SK-N-SH (cell line): ENCODE measurements around the gene DEGS2. TPM values are rescaled to one million over a fixed set of nuclear protein-coding genes. Genes with fewer than 3 reads are reported as not detected.

ENCODE experiments used
- CHD2 ChIP-seq: fragments of 150-350 bp; IDR thresholded peaks from 2 replicates; pipeline ENCODE4 v1.6.1; 2018; ENCODE audit warnings: low read length; ENCODE audit not compliant: partially characterized antibody
- FOXM1 ChIP-seq: IDR thresholded peaks from 2 replicates; pipeline ENCODE4 v1.4.0; 2012; ENCODE audit warnings: low read depth, mild to moderate bottlenecking
- MEF2A ChIP-seq: IDR thresholded peaks from 2 replicates; pipeline ENCODE4 v1.4.0; 2012; ENCODE audit warnings: low read depth, borderline replicate concordance
- NFIC ChIP-seq: IDR thresholded peaks from 2 replicates; pipeline ENCODE4 v1.4.0; 2012; ENCODE audit warnings: borderline replicate concordance
- RAD21 ChIP-seq: IDR thresholded peaks from 2 replicates; pipeline ENCODE4 v1.6.1; 2012; ENCODE audit warnings: mild to moderate bottlenecking, low read length
- RCOR1 ChIP-seq: fragments of 150-350 bp; IDR thresholded peaks from 2 replicates; pipeline ENCODE4 v1.6.1; 2017; ENCODE audit warnings: antibody characterized with exemption, low read length
- SIN3A ChIP-seq: IDR thresholded peaks from 2 replicates; pipeline ENCODE4 v1.6.1; 2012; ENCODE audit warnings: low read depth, mild to moderate bottlenecking, low read length, moderate library complexity, borderline replicate concordance
- SMC3 ChIP-seq: IDR thresholded peaks from 2 replicates; pipeline ENCODE4 v1.6.1; 2012; ENCODE audit warnings: low read depth, low read length, improper control_type of control experiment
- TCF12 ChIP-seq: IDR thresholded peaks from 2 replicates; pipeline ENCODE4 v1.4.0; 2012
- YY1 ChIP-seq: IDR thresholded peaks from 2 replicates; pipeline ENCODE4 v1.4.0; 2012; ENCODE audit warnings: low read depth, mild to moderate bottlenecking
- polyA plus RNA-seq, 3 experiments: library from polyadenylated mRNA; depleted of rRNA; stranded (reverse); fragments of >200 nt; gene quantifications; 2 replicates each; pipeline ENCODE4 v1.2.3, GENCODE V29; 2012
- TF ChIP-seq, protein P1 (sequence below): fragments of 200-600 bp; sonication (generic); IDR thresholded peaks from 2 replicates; pipeline ENCODE4 v1.6.1; 2017; ENCODE audit warnings: antibody characterized with exemption, mild to moderate bottlenecking, moderate library complexity
- TF ChIP-seq, protein P2 (sequence below): IDR thresholded peaks from 2 replicates; pipeline ENCODE4 v1.4.0; 2012; ENCODE audit warnings: low read depth
- TF ChIP-seq, protein P3 (sequence below): fragments of 150-350 bp; IDR thresholded peaks from 2 replicates; pipeline ENCODE4 v1.6.1; 2017; ENCODE audit warnings: antibody characterized with exemption, low read length, low read depth, borderline replicate concordance
- TF ChIP-seq, protein P4 (sequence below): IDR thresholded peaks from 2 replicates; pipeline ENCODE4 v1.6.1; 2012; ENCODE audit warnings: mild to moderate bottlenecking, low read depth, low read length, moderate library complexity
- TF ChIP-seq, protein P5 (sequence below): IDR thresholded peaks from 2 replicates; pipeline ENCODE4 v1.4.0; 2012; ENCODE audit warnings: low read depth, borderline replicate concordance

The DEGS2 gene
- polyA plus RNA-seq, 1 of the 3 experiments (the other 2 are of a cell fraction), result 0.02 TPM

DNA sequence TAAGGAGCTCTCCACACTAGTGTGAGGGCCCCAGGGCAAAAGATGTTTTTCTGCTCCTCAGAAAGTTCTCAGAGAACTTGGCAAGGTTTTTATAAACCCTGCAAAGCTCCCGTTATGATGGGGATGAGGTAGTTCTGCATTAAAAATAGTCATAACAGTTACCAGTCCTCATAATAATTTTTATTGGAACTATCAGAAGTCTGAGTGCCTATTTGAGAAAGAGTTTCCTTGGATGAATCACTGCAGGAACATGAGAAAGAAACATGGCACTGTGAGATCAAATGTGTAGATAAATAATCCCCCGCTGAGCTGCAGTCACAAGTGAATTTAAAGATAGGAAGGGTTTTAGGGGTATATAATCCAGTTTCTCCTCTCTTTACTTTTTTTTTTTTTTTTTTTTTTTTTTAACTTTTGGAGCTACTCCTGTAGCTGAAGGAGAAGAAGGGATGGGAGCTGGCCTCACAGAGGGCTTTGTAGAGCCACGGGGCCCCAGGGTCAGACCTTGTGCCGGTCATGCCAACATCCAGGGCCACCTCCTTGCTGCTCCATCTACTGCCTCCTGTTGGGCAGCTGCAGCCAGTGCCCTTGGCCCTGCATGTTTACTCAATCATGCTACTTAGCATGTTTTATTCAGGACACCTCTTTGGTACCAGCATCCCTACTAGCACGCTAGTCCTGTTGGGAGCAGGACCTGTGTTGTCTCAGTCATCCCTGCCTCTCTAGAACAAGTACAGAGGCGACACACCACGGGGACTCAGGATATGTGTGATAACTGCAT lies 54.7 kb downstream of the DEGS2 start (continued):
- TF ChIP-seq, protein P1, sequence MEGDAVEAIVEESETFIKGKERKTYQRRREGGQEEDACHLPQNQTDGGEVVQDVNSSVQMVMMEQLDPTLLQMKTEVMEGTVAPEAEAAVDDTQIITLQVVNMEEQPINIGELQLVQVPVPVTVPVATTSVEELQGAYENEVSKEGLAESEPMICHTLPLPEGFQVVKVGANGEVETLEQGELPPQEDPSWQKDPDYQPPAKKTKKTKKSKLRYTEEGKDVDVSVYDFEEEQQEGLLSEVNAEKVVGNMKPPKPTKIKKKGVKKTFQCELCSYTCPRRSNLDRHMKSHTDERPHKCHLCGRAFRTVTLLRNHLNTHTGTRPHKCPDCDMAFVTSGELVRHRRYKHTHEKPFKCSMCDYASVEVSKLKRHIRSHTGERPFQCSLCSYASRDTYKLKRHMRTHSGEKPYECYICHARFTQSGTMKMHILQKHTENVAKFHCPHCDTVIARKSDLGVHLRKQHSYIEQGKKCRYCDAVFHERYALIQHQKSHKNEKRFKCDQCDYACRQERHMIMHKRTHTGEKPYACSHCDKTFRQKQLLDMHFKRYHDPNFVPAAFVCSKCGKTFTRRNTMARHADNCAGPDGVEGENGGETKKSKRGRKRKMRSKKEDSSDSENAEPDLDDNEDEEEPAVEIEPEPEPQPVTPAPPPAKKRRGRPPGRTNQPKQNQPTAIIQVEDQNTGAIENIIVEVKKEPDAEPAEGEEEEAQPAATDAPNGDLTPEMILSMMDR, result peak; percentile 47
- TF ChIP-seq, protein P2, sequence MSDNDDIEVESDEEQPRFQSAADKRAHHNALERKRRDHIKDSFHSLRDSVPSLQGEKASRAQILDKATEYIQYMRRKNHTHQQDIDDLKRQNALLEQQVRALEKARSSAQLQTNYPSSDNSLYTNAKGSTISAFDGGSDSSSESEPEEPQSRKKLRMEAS, result 0 out of 2 replicates have a peak, but pooled peaks have one; percentile 31
- TF ChIP-seq RAD21 (no peak), TCF12 (peak; percentile 81), NFIC (peak; percentile 70), SIN3A (no peak), YY1 (peak; percentile 73; the same call in 1 of the 2 replicates), CHD2 (no peak), SMC3 (no peak), RCOR1 (no peak), FOXM1 (no peak), MEF2A (peak; percentile 55; the same call in 1 of the 2 replicates)
- TF ChIP-seq, protein P3, sequence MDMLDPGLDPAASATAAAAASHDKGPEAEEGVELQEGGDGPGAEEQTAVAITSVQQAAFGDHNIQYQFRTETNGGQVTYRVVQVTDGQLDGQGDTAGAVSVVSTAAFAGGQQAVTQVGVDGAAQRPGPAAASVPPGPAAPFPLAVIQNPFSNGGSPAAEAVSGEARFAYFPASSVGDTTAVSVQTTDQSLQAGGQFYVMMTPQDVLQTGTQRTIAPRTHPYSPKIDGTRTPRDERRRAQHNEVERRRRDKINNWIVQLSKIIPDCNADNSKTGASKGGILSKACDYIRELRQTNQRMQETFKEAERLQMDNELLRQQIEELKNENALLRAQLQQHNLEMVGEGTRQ, result no peak
- TF ChIP-seq, protein P4, sequence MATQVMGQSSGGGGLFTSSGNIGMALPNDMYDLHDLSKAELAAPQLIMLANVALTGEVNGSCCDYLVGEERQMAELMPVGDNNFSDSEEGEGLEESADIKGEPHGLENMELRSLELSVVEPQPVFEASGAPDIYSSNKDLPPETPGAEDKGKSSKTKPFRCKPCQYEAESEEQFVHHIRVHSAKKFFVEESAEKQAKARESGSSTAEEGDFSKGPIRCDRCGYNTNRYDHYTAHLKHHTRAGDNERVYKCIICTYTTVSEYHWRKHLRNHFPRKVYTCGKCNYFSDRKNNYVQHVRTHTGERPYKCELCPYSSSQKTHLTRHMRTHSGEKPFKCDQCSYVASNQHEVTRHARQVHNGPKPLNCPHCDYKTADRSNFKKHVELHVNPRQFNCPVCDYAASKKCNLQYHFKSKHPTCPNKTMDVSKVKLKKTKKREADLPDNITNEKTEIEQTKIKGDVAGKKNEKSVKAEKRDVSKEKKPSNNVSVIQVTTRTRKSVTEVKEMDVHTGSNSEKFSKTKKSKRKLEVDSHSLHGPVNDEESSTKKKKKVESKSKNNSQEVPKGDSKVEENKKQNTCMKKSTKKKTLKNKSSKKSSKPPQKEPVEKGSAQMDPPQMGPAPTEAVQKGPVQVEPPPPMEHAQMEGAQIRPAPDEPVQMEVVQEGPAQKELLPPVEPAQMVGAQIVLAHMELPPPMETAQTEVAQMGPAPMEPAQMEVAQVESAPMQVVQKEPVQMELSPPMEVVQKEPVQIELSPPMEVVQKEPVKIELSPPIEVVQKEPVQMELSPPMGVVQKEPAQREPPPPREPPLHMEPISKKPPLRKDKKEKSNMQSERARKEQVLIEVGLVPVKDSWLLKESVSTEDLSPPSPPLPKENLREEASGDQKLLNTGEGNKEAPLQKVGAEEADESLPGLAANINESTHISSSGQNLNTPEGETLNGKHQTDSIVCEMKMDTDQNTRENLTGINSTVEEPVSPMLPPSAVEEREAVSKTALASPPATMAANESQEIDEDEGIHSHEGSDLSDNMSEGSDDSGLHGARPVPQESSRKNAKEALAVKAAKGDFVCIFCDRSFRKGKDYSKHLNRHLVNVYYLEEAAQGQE, result no peak
- TF ChIP-seq, protein P5, sequence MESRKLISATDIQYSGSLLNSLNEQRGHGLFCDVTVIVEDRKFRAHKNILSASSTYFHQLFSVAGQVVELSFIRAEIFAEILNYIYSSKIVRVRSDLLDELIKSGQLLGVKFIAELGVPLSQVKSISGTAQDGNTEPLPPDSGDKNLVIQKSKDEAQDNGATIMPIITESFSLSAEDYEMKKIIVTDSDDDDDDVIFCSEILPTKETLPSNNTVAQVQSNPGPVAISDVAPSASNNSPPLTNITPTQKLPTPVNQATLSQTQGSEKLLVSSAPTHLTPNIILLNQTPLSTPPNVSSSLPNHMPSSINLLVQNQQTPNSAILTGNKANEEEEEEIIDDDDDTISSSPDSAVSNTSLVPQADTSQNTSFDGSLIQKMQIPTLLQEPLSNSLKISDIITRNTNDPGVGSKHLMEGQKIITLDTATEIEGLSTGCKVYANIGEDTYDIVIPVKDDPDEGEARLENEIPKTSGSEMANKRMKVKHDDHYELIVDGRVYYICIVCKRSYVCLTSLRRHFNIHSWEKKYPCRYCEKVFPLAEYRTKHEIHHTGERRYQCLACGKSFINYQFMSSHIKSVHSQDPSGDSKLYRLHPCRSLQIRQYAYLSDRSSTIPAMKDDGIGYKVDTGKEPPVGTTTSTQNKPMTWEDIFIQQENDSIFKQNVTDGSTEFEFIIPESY, result 0 out of 2 replicates have a peak, but pooled peaks have one; percentile 46
- TF ChIP-seq, all 33 proteins: peak for 12
